ENCODE measurements around the gene THSD4. TPM values are rescaled to one million over a fixed set of nuclear protein-coding genes. Genes with fewer than 3 reads are reported as not detected.

The THSD4 gene
- total and polyA plus RNA-seq, 3 experiments from 2014 or later: not detected

DNA sequence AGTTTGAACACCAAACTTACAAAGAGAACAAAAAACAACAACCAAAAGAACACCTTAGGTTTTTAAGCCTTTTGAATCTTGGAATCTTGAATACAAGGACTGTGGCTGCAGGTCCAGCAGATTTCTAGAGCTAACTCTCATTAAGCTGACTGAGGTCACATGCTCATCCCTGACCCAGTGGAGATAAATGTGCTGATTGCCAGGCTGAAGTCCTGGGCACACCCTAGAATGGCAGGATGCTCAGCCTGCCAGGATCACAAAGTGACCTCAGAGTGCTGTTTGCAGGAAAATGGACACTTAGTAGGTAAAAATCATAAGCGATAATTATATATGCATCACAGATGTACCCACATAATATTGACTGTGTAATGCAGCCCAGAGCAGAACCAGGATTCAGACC lies 449.7 kb downstream of the THSD4 start:
- ChIA-PET CTCF (no interaction called here), POLR2A (no interaction called here)
- Mint-ChIP-seq H3K27ac (no peak overlapping the region), H3K4me3 (no peak overlapping the region), H3K9me3 (peaks cover 0 to 6% (median 0%) of the 10 kb centered on the region in 5 donors), H3K27me3 (peaks cover 3 to 22% of the 10 kb centered on the region in 2 donors), H3K36me3 (no peaks in the 10 kb centered on the region), H3K4me1 (no peaks in the 10 kb centered on the region)
- DNase-seq: no peak
- Histone ChIP-seq H3K4me1 (ENCODE audit: insufficient read depth, low read length) (no peaks in the 10 kb centered on the region), H3K9me3 (ENCODE audit: low read length) (no peaks in the 10 kb centered on the region), H3K27ac (ENCODE audit: low read depth, low read length) (no peak overlapping the region), H3K27me3 (ENCODE audit: insufficient read depth, low read length, poor library complexity, severe bottlenecking) (no peaks in the 10 kb centered on the region), H3K4me3 (ENCODE audit: low read length) (no peak overlapping the region), H3K36me3 (ENCODE audit: insufficient read depth, low read length) (no peaks in the 10 kb centered on the region)

DNA sequence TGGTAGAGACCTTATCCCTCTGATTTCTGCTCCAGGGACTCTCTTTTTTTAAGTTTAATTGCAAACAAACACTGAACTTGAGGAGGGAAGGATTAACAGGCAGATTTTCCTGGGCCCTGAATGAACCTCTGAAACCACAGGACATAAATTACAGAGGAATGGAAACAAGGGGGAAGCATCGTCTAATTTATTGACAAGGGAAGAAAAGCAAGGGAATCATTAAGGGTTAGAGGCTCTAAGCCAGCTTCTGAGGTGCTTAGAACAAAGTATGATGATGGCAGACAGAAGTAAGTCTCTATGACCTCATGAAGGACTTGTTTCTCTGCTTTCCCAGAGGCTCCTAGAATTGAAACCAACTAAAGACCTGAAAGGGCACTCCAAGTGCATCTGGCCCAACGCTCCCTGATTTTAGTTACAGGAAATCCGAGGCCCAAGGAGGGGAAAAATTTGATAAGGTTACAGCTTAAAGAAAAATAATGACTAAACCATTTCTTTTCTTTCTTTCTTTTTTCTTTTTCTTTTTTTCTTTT lies 450.4 kb downstream of the THSD4 start:
- Histone ChIP-seq H3K36me3 (ENCODE audit: insufficient read depth, low read length) (no peaks in the 10 kb centered on the region), H3K27me3 (ENCODE audit: insufficient read depth, low read length, poor library complexity, severe bottlenecking) (no peaks in the 10 kb centered on the region), H3K4me3 (ENCODE audit: low read length) (no peak overlapping the region), H3K27ac (ENCODE audit: low read depth, low read length) (no peak overlapping the region), H3K4me1 (ENCODE audit: insufficient read depth, low read length) (no peaks in the 10 kb centered on the region), H3K9me3 (ENCODE audit: low read length) (no peaks in the 10 kb centered on the region)
- Mint-ChIP-seq H3K27ac (no peak overlapping the region), H3K4me3 (no peak overlapping the region), H3K9me3 (peaks cover 0 to 6% (median 0%) of the 10 kb centered on the region in 5 donors), H3K36me3 (no peaks in the 10 kb centered on the region), H3K4me1 (no peaks in the 10 kb centered on the region), H3K27me3 (peaks cover 7 to 20% of the 10 kb centered on the region in 2 donors)
- ChIA-PET CTCF (no interaction called here), POLR2A (no interaction called here)
- DNase-seq: no peak

- Mint-ChIP-seq H3K9me3 (peaks cover 0 to 6% (median 0%) of the 10 kb centered on the region in 5 donors), H3K36me3 (no peaks in the 10 kb centered on the region), H3K27ac (no peak overlapping the region), H3K4me3 (no peak overlapping the region), H3K27me3 (peaks cover 10 to 22% of the 10 kb centered on the region in 2 donors), H3K4me1 (no peaks in the 10 kb centered on the region)
- H3K27ac ChIP-seq (ENCODE audit: low read depth, low read length): no peak overlapping the region
- H3K4me3 ChIP-seq (ENCODE audit: low read length): no peak overlapping the region
- no peaks in the 10 kb centered on the region for H3K36me3 ChIP-seq (ENCODE audit: insufficient read depth, low read length)
- H3K9me3 ChIP-seq (ENCODE audit: low read length): no peaks in the 10 kb centered on the region
- no peaks in the 10 kb centered on the region for H3K4me1 ChIP-seq (ENCODE audit: insufficient read depth, low read length)
- no peak for DNase-seq
- ChIA-PET CTCF (no interaction called here), POLR2A (no interaction called here)
- H3K27me3 ChIP-seq (ENCODE audit: insufficient read depth, low read length, poor library complexity, severe bottlenecking): no peaks in the 10 kb centered on the region
Observed at GRCh38 chr15:71566226-71566625, 451.0 kb downstream of the THSD4 start.

- H3K4me1 ChIP-seq (ENCODE audit: insufficient read depth, low read length): no peaks in the 10 kb centered on the region
- H3K4me3 ChIP-seq (ENCODE audit: low read length): no peak overlapping the region
- H3K27me3 Mint-ChIP-seq: peaks cover 14 to 21% of the 10 kb centered on the region in 2 donors
- H3K27ac ChIP-seq (ENCODE audit: low read depth, low read length): no peak overlapping the region
- H3K9me3 ChIP-seq (ENCODE audit: low read length): no peaks in the 10 kb centered on the region
- H3K27ac Mint-ChIP-seq: no peak overlapping the region
- no peaks in the 10 kb centered on the region for H3K36me3 ChIP-seq (ENCODE audit: insufficient read depth, low read length)
- H3K36me3 Mint-ChIP-seq: no peaks in the 10 kb centered on the region
- ChIA-PET CTCF (no interaction called here), POLR2A (no interaction called here)
- H3K27me3 ChIP-seq (ENCODE audit: insufficient read depth, low read length, poor library complexity, severe bottlenecking): no peaks in the 10 kb centered on the region
- no peaks in the 10 kb centered on the region for H3K4me1 Mint-ChIP-seq
- H3K9me3 Mint-ChIP-seq: peaks cover 0 to 6% (median 0%) of the 10 kb centered on the region in 5 donors
- no peak overlapping the region for H3K4me3 Mint-ChIP-seq
- no peak for DNase-seq
Observed at GRCh38 chr15:71567173-71567572, 451.9 kb downstream of the THSD4 start.

GRCh38 chr15:71568227-71568626 lies 453.0 kb downstream of the THSD4 start:
- H3K4me1 ChIP-seq (ENCODE audit: insufficient read depth, low read length): no peaks in the 10 kb centered on the region
- no peaks in the 10 kb centered on the region for H3K4me1 Mint-ChIP-seq
- no peaks in the 10 kb centered on the region for H3K36me3 ChIP-seq (ENCODE audit: insufficient read depth, low read length)
- peaks cover 17 to 19% of the 10 kb centered on the region in 2 donors for H3K27me3 Mint-ChIP-seq
- H3K9me3 Mint-ChIP-seq: peaks cover 0 to 6% (median 0%) of the 10 kb centered on the region in 5 donors
- H3K27ac Mint-ChIP-seq: no peak overlapping the region
- no peaks in the 10 kb centered on the region for H3K27me3 ChIP-seq (ENCODE audit: insufficient read depth, low read length, poor library complexity, severe bottlenecking)
- POLR2A ChIA-PET: no interaction called here
- CTCF ChIA-PET: no interaction called here
- H3K36me3 Mint-ChIP-seq: no peaks in the 10 kb centered on the region
- no peak for DNase-seq
- H3K4me3 Mint-ChIP-seq: no peak overlapping the region
- H3K9me3 ChIP-seq (ENCODE audit: low read length): no peaks in the 10 kb centered on the region
- no peak overlapping the region for H3K27ac ChIP-seq (ENCODE audit: low read depth, low read length)
- H3K4me3 ChIP-seq (ENCODE audit: low read length): no peak overlapping the region

- H3K27ac Mint-ChIP-seq: no peak overlapping the region
Observed at GRCh38 chr15:71570736-71571135, 455.5 kb downstream of the THSD4 start.

GRCh38 chr15:71571641-71572040 lies 456.4 kb downstream of the THSD4 start:
- Mint-ChIP-seq H3K27me3 (peaks cover 17 to 19% of the 10 kb centered on the region in 2 donors), H3K4me1 (no peaks in the 10 kb centered on the region), H3K4me3 (no peak overlapping the region), H3K36me3 (no peaks in the 10 kb centered on the region), H3K9me3 (peaks cover 0 to 6% (median 0%) of the 10 kb centered on the region in 5 donors), H3K27ac (no peak overlapping the region)
- CTCF ChIA-PET: no interaction called here
- H3K4me1 ChIP-seq (ENCODE audit: insufficient read depth, low read length): no peaks in the 10 kb centered on the region
- POLR2A ChIA-PET: no interaction called here
- no peak overlapping the region for H3K27ac ChIP-seq (ENCODE audit: low read depth, low read length)
- H3K4me3 ChIP-seq (ENCODE audit: low read length): no peak overlapping the region
- no peak for DNase-seq
- no peaks in the 10 kb centered on the region for H3K36me3 ChIP-seq (ENCODE audit: insufficient read depth, low read length)
- no peaks in the 10 kb centered on the region for H3K9me3 ChIP-seq (ENCODE audit: low read length)
- no peaks in the 10 kb centered on the region for H3K27me3 ChIP-seq (ENCODE audit: insufficient read depth, low read length, poor library complexity, severe bottlenecking)

More at GRCh38 chr15:71570736-71571135, 455.5 kb downstream of the THSD4 start:
- ChIA-PET POLR2A (no interaction called here), CTCF (no interaction called here)
- no peaks in the 10 kb centered on the region for H3K27me3 ChIP-seq (ENCODE audit: insufficient read depth, low read length, poor library complexity, severe bottlenecking)
- Mint-ChIP-seq H3K4me1 (no peaks in the 10 kb centered on the region), H3K36me3 (no peaks in the 10 kb centered on the region), H3K9me3 (peaks cover 0 to 6% (median 0%) of the 10 kb centered on the region in 5 donors), H3K27me3 (peaks cover 17 to 19% of the 10 kb centered on the region in 2 donors), H3K4me3 (no peak overlapping the region)
- no peak for DNase-seq
- no peak overlapping the region for H3K4me3 ChIP-seq (ENCODE audit: low read length)
- H3K9me3 ChIP-seq (ENCODE audit: low read length): no peaks in the 10 kb centered on the region
- no peaks in the 10 kb centered on the region for H3K36me3 ChIP-seq (ENCODE audit: insufficient read depth, low read length)
- no peaks in the 10 kb centered on the region for H3K4me1 ChIP-seq (ENCODE audit: insufficient read depth, low read length)
- no peak overlapping the region for H3K27ac ChIP-seq (ENCODE audit: low read depth, low read length)

GRCh38 chr15:71572452-71573053 lies 457.3 kb downstream of the THSD4 start:
- H3K4me1 Mint-ChIP-seq: no peaks in the 10 kb centered on the region
- Histone ChIP-seq H3K27ac (ENCODE audit: low read depth, low read length) (no peak overlapping the region), H3K4me1 (ENCODE audit: insufficient read depth, low read length) (no peaks in the 10 kb centered on the region), H3K36me3 (ENCODE audit: insufficient read depth, low read length) (no peaks in the 10 kb centered on the region), H3K9me3 (ENCODE audit: low read length) (no peaks in the 10 kb centered on the region), H3K27me3 (ENCODE audit: insufficient read depth, low read length, poor library complexity, severe bottlenecking) (no peaks in the 10 kb centered on the region), H3K4me3 (ENCODE audit: low read length) (no peak overlapping the region)
- no peak overlapping the region for H3K4me3 Mint-ChIP-seq
- CTCF ChIA-PET: interaction anchor here (1.3 kb wide), 1 partner anchor 22 kb away, joined by 3 read pairs; no protein-coding TSS in a partner anchor
- no peak overlapping the region for H3K27ac Mint-ChIP-seq
- DNase-seq: no peak
- POLR2A ChIA-PET: no interaction called here
- H3K27me3 Mint-ChIP-seq: peaks cover 17 to 19% of the 10 kb centered on the region in 2 donors
- peaks cover 0 to 6% (median 0%) of the 10 kb centered on the region in 5 donors for H3K9me3 Mint-ChIP-seq
- H3K36me3 Mint-ChIP-seq: no peaks in the 10 kb centered on the region

Measured in CD8-positive, alpha-beta memory T cell (primary cell).